ENCODE measurements around the gene CREB5. TPM values are rescaled to one million over a fixed set of nuclear protein-coding genes. Genes with fewer than 3 reads are reported as not detected.
"Not testable (repeated sequence)": the region's sequence is repeated elsewhere in the genome, so short reads cannot be mapped to it uniquely, and the experiment has no call there.

The CREB5 gene
- total RNA-seq, 1 experiment from 2014 or later: 13.7 TPM

GRCh38 chr7:28776463-28777157 lies 364.3 kb downstream of the CREB5 start:
- DNase-seq (ENCODE audit: low spot score): no peak

GRCh38 chr7:28778786-28779185 lies 366.5 kb downstream of the CREB5 start:
- DNase-seq (ENCODE audit: low spot score): no peak

DNA sequence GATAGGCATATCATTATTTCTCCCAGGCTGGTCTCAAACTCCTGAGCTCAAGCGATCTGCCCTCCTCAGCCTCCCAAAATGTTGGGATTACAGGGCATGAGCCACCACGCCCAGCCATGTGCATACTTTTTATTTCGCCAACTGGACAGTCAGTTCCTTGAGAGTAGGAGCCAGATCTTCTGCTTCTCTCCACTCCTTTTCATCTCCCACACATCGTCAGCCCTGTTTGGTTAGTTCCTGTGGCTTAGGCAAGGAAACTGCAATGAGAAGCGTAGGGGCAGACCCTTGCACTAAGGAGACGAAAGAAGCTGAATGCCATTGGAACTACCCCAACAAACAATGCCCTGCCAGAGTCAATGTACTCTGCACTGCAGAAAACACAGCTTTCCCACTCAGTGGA lies 367.6 kb downstream of the CREB5 start:
- no peak for DNase-seq (ENCODE audit: low spot score)

GRCh38 chr7:28782362-28782761 lies 370.0 kb downstream of the CREB5 start:
- DNase-seq (ENCODE audit: low spot score): no peak

GRCh38 chr7:28784171-28784902 lies 372.0 kb downstream of the CREB5 start:
- peak; percentile 27 for DNase-seq (ENCODE audit: low spot score)

DNA sequence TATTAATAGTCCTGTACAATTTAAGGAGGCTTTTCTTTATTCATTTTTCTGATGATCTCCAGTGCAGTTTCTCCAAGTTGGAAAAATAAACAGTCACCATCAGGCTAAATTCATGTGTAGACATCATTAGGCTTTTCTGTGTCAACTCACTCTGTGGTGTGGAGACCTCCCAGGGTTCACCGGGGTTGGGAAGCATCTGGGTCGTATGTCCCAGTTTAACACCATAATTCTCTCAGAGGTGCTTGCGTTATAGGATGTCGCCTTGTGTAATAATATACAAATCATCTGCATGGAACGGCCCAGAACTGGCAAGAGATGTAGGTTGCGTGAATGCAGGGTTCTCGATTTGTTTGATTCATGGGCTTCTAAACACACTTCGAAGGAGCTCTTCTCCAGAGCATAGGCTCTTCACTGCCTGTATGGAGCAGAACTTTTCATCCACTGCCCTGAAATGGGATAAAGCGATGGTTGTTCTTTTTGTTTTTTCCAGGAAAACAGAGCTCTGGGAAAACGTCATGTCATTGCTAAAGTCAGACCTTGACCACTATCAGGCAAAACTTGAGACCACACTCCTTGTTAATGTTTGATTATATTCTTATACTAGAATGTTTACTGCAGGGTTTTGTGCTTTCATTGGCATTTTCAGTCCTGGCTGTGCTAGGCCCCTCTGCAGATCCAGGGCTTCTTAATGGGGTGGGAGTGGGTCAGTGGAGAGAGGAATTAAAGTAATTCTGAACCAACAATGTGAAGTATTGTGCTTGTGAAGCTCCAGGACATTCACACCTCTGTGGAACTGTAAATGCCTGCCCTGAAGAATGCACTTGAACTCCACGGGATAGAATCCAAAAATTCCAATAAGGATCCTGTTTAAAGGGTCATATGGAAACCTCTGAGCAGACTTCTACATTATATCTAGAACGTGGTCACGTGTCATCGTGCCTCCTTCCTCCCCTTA lies 373.0 kb downstream of the CREB5 start:
- DNase-seq (ENCODE audit: low spot score): no peak

- DNase-seq (ENCODE audit: low spot score): not testable (repeated sequence)
Measured at GRCh38 chr7:28786156-28786555, 373.8 kb downstream of the CREB5 start.

DNA sequence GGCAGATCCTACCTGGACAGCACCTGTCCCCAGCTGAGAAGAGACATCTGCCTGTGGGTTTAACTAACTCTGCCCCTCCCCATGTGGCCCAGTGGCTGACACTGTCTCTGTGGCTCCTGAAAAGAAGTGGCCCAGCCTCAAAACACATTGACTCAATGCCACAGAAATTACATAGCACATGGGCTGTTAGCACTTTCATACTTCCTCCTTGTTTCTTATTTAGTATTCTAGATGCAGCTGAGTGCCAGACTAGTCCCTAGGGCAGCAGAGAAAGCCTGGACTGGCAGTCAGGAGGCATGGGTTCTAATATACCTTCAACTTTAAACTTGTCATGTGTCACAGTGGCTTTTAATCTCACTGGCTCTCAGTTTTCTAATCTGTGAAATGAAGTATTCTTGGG lies 374.8 kb downstream of the CREB5 start:
- no peak for DNase-seq (ENCODE audit: low spot score)

DNA sequence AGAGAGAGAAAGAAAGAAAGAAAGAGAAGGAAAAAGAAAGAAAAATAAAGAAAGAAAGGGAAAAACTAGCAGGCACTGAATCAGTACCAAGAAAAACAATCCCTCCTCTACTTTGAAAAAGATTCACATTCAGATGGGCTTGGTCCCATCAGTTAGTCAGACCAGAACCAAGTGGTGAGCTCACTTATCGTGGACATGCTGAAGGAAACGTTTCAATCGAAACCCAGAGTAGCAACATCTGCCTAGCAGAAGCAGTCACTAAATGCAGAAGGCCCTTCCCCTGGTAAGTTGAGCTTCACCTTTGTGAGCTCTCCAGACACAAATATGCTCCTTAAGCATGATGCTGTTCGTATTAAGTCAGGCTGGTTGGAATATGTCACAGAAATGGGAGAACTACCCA lies 378.1 kb downstream of the CREB5 start:
- no peak for DNase-seq (ENCODE audit: low spot score)

GRCh38 chr7:28792858-28793257 lies 380.5 kb downstream of the CREB5 start:
- no peak for DNase-seq (ENCODE audit: low spot score)

DNA sequence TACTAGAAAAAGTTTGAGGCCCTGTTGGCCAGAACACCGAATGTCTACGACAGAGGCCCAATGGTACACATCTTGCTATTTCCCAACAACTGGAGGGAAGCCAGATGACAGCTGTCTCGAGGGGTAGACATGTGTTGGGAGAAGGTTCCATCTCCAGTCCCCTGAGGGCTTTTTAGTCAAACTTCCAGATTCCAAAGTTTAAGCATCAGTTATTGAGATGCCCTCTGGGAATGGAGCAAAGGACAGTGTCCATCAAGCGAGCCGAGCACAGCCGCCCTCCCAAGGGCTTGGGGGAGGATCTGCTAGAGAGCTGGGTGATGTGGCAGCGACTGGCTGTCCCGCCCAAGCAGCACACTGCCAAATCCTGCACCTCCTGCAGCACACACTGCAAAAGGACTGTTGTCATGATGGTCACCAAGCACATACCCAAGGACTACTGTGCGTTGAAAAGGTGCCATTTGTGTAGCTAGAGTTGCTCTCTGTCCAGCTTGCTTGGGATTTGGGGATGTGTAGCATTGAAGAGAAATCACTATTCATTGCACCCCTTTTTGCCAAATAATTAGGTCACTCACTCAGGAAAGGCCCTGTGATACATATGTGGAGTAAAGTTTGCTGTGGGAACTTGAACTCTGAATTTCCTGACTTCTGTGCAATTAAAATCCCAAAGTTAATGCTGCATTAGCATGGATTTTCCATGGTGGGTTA lies 381.2 kb downstream of the CREB5 start:
- DNase-seq (ENCODE audit: low spot score): no peak

DNA sequence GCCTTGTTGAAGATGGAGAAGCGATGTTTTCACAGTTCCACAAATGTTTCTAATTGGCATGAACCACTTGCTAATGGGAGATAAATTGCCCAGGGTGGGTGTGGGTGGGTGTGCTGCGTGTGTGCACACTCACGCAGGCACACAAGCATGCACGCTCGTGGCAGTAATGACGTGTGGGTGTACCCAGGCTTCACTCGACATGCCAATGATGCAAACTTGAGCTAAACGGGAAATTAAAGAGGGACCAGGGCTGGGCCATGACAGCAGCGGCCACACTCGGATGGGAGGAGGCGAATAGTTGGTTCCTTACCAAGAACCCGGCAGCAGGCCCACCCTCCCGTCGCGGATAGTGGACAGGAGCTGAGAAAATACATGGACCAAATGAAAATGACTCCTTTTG lies 386.0 kb downstream of the CREB5 start:
- no peak for DNase-seq (ENCODE audit: low spot score)

DNA sequence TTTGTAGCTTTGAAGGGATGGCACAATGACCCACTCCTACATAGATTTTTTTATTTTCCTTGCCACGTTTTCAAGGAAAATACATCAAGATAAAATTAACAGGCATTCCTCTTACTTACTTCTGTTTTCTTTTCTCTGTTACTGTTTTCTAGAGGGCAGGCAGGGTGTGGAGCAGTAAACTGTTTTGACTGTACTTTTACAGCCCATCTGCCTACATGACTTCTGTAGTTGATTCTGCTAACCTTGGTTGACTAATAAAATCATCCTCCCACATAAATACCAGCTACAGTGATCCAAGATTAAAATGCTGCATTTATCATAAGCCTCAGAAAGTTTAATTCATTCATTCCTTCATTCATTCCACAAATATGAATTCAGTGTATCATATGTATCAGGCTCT lies 387.3 kb downstream of the CREB5 start:
- no peak for DNase-seq (ENCODE audit: low spot score)

DNA sequence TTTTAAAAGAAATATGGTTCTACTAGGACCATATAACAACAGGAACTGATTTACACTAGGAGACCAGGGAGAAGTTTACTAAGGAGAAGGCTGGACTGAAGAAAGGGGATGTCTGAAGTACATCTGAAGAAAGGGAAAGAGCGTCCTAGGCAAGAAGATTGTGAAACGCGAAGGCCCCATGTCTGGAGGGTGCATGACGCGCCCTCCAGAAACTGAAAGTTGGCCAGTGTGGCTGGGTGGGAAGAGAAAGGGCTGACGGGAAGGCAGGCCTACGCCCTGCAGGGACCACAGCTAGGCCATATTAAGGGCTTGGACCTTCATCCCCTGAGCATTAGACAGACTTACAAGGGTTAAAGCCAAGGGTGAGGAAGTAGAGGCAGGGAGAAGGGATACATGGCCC lies 387.8 kb downstream of the CREB5 start:
- no peak for DNase-seq (ENCODE audit: low spot score)

DNA sequence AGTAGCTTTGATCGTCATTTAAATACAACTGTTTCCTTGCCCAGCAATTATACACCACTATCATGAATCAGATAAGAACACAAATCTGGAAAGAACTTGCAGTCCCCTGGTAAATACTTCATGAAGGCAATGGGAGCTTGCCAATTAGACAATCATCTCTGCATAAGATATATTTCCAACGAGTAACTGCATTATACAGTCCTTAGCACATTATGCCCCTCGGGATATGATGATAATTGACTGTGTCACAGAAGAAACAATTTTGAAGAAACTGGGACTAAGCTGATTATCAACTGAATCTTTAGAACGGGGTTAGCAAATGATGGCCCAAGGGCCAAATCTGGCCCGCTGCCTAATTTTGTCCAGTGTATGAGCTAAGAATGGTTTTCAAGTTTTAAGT lies 390.1 kb downstream of the CREB5 start:
- no peak for DNase-seq (ENCODE audit: low spot score)

- no peak for DNase-seq (ENCODE audit: low spot score)
Measured at GRCh38 chr7:28804157-28804556, 391.8 kb downstream of the CREB5 start.

GRCh38 chr7:28804990-28805389 lies 392.7 kb downstream of the CREB5 start:
- DNase-seq (ENCODE audit: low spot score): peak; percentile 43

- no peak for DNase-seq (ENCODE audit: low spot score)
Measured at GRCh38 chr7:28806841-28807240, 394.5 kb downstream of the CREB5 start.

DNA sequence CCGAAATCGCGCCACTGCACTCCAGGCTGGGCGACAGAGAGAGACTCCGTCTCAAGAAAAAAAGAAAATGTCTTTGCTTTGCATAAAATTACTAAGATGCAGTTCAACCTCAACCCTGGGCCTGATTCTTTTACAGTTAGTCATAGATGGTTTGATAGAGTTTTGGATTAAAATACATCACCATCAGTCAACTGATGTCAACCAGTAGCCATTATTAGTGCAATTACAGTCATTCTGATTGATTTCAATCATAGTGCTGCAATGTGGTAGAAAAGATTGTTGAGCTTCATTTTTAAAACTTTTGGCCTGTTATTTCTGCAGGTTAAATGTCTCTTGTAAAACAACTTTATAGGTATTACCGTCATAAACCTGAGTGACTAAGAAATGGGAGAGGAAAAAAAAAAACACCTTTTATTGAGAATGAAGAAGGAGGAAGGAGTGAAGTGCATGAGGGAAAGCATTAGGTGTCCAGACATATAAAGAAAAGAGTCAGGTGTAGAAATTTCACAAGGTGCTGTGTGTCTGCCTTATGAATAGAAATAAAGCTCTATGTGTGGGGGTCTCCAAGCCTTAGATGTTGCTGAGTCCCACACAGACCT lies 395.2 kb downstream of the CREB5 start:
- no peak for DNase-seq (ENCODE audit: low spot score)

- DNase-seq (ENCODE audit: low spot score): no peak
Measured at GRCh38 chr7:28808796-28809533, 396.6 kb downstream of the CREB5 start.

DNA sequence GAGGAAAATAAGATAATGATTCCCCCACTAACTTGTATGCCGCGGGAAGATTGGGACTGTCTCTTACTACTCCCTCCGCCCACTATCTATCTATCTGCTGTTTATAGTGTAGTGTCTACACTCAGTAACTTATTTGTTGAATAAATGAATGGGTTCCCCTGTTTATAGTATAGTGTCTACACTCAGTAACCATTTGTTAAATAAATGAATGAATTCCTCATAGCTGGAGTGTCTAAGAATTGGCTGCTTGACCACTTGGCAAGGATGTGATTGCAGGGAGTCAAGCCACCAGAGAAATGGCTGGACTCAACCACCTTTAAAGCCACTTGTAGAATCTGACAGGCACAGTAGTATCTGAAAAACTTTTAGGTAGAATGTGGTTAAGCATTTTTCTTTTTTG lies 398.7 kb downstream of the CREB5 start:
- no peak for DNase-seq (ENCODE audit: low spot score)
